ENCODE results near the gene BCAS3.

- peak; percentile 78 for TF ChIP-seq CSDC2 (CRISPR knock-in tag; IDR thresholded peaks at IDR 0.05)
- peak; percentile 12; the same call in 1 of the 2 replicates for TF ChIP-seq CREB5 (CRISPR knock-in tag; IDR thresholded peaks at IDR 0.05; ENCODE audit: low read depth)
- TF ChIP-seq, protein P1, sequence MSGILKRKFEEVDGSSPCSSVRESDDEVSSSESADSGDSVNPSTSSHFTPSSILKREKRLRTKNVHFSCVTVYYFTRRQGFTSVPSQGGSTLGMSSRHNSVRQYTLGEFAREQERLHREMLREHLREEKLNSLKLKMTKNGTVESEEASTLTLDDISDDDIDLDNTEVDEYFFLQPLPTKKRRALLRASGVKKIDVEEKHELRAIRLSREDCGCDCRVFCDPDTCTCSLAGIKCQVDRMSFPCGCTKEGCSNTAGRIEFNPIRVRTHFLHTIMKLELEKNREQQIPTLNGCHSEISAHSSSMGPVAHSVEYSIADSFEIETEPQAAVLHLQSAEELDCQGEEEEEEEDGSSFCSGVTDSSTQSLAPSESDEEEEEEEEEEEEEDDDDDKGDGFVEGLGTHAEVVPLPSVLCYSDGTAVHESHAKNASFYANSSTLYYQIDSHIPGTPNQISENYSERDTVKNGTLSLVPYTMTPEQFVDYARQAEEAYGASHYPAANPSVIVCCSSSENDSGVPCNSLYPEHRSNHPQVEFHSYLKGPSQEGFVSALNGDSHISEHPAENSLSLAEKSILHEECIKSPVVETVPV (CRISPR knock-in tag; IDR thresholded peaks at IDR 0.05) = no peak
- TF ChIP-seq ZNF70 (CRISPR knock-in tag; IDR thresholded peaks at IDR 0.05) = no peak
- TF ChIP-seq OSR1 (CRISPR knock-in tag; IDR thresholded peaks at IDR 0.05) = no peak
- no peak; the same call in 1 of the 2 replicates for TF ChIP-seq ZFP3 (CRISPR knock-in tag; IDR thresholded peaks at IDR 0.05)
- peak; percentile 63; the same call in 1 of the 2 replicates for TF ChIP-seq TOX (CRISPR knock-in tag; IDR thresholded peaks at IDR 0.05; ENCODE audit: borderline replicate concordance)
- TF ChIP-seq, protein P2, sequence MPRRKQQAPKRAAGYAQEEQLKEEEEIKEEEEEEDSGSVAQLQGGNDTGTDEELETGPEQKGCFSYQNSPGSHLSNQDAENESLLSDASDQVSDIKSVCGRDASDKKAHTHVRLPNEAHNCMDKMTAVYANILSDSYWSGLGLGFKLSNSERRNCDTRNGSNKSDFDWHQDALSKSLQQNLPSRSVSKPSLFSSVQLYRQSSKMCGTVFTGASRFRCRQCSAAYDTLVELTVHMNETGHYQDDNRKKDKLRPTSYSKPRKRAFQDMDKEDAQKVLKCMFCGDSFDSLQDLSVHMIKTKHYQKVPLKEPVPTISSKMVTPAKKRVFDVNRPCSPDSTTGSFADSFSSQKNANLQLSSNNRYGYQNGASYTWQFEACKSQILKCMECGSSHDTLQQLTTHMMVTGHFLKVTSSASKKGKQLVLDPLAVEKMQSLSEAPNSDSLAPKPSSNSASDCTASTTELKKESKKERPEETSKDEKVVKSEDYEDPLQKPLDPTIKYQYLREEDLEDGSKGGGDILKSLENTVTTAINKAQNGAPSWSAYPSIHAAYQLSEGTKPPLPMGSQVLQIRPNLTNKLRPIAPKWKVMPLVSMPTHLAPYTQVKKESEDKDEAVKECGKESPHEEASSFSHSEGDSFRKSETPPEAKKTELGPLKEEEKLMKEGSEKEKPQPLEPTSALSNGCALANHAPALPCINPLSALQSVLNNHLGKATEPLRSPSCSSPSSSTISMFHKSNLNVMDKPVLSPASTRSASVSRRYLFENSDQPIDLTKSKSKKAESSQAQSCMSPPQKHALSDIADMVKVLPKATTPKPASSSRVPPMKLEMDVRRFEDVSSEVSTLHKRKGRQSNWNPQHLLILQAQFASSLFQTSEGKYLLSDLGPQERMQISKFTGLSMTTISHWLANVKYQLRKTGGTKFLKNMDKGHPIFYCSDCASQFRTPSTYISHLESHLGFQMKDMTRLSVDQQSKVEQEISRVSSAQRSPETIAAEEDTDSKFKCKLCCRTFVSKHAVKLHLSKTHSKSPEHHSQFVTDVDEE (CRISPR knock-in tag; IDR thresholded peaks at IDR 0.05) = no peak
- TF ChIP-seq ZFP30 (CRISPR knock-in tag; IDR thresholded peaks at IDR 0.05) = peak; percentile 58; the same call in 1 of the 2 replicates
- TF ChIP-seq ISL1 (CRISPR knock-in tag; IDR thresholded peaks at IDR 0.05) = no peak
- TF ChIP-seq, protein P3, sequence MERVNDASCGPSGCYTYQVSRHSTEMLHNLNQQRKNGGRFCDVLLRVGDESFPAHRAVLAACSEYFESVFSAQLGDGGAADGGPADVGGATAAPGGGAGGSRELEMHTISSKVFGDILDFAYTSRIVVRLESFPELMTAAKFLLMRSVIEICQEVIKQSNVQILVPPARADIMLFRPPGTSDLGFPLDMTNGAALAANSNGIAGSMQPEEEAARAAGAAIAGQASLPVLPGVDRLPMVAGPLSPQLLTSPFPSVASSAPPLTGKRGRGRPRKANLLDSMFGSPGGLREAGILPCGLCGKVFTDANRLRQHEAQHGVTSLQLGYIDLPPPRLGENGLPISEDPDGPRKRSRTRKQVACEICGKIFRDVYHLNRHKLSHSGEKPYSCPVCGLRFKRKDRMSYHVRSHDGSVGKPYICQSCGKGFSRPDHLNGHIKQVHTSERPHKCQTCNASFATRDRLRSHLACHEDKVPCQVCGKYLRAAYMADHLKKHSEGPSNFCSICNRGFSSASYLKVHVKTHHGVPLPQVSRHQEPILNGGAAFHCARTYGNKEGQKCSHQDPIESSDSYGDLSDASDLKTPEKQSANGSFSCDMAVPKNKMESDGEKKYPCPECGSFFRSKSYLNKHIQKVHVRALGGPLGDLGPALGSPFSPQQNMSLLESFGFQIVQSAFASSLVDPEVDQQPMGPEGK (CRISPR knock-in tag; IDR thresholded peaks at IDR 0.05; ENCODE audit: borderline replicate concordance) = peak; percentile 36; the same call in 1 of the 2 replicates
- TF ChIP-seq BACH2 (CRISPR knock-in tag; IDR thresholded peaks at IDR 0.05; ENCODE audit: borderline replicate concordance) = no peak
- peak; percentile 40 for TF ChIP-seq ESRRG (CRISPR knock-in tag; IDR thresholded peaks at IDR 0.05)
- no peak for TF ChIP-seq ZNF8 (CRISPR knock-in tag; IDR thresholded peaks at IDR 0.05)
Observed at GRCh38 chr17:61411261-61412142, 733.9 kb downstream of the BCAS3 start.
